Right hindlimb (tissue), 1 donor: ENCODE measurements around the gene EZH1.
"Not testable (repeated sequence)": the region's sequence is repeated elsewhere in the genome, so short reads cannot be mapped to it uniquely, and the experiment has no call there.

ENCODE experiments used
- DNase-seq: peaks from one replicate; pipeline ENCODE4 v3.0.0-alpha.2; 2018

EZH1 gene

DNA sequence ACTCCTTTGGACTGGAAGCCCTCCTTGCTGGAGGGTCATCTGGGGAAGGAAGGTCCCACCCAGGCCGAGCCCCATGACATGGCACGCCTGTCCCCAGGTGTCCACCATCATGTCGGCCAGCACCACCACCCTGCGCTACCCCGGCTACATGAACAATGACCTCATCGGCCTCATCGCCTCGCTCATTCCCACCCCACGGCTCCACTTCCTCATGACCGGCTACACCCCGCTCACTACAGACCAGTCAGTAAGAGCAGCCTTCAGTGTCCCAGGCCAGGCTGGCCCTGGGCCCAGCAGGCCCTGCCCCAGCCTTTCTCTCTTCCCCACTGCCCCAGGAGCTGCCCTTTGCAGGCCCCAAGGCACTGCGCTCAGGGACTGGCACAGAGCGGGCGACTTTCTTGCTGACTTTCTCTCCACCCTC, 79.2 kb downstream of the EZH1 start:
- no peak for DNase-seq

DNA sequence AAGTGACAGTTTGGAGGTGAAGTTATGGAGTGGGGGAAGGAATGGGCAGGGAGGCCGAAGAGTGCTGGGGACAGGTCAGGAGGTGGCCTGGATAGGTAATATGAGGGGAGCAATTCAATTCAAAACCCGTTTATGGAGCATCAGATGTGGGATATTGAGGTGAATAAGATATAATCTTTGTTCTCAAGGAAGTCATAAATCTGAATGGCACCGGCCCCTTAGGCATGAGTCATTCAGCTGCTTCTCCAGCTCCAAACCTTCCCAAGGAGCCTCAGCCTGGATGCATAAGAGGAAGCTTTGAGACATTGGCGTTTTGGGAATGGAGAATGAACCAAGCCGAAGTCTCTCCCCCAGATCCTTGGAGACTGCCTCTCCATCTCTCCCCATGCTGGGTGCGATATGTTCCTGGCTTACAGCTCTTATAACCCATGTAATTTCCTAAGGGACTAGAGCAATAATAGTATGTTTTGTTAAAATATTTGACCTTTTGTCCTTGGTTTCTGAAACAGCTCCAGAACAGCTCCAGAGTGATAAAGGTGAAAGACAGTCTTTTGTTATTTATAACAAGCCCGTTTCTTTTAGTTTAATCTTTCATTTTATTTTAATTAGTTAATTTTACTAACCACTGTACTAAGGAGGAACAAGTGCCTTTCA, 84.0 kb downstream of the EZH1 start:
- DNase-seq = no peak

DNA sequence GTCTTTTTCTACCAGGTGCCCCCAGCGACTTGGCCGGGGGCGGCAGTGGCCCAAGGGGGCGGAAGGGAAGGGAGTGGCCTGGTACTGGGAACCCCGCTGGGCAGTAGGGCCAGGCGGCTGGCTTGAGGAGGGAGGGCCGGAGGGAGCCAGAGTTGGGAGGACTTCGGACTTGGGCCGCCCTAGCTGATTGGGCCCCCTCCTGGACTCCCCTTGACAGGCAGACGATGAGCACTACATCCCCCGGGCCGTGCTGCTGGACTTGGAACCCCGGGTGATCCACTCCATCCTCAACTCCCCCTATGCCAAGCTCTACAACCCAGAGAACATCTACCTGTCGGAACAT, 84.9 kb downstream of the EZH1 start:
- not testable (repeated sequence) for DNase-seq

- peak; percentile 95 for DNase-seq
Measured at GRCh38 chr17:42659079-42659931, 85.5 kb downstream of the EZH1 start, which contains the start of gene TUBG2. Gene TUBG2 (plus strand): TSS chr17:42659284. CDS start chr17:42659504, 220 bp downstream.

DNA sequence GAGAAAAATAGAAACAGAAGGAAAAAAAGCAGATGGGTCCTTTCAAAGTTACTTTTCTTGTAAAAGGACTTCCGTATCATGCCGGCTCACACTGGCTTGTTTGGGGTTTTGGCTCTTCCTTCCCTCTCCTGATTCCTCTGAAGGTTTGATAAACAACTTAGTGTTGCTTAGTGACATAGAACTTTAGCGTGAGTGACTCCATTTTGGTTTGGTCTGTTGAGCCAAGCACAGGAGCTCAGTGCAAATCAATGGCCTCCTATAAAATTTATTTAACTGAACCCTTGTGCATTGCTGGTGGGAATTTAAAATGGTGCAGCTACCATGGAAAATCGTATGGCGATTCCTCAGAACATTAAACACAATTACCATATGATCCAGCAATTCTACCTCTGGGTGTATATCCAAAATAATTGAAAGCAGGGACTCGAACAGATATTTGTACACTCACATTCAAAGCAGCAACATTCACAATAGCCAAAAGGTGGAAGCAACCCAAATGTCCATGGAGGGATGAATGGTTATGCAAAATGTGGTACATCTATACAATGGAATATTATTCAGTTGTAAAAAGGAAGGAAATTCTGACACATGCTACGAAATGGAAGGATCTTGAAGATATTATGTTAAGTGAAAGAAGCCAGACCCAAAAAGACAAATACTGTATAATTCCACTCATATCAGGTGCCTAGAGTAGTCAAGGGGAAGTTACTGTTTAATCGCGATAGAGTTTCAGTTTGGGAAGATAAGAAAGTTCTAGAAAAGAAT, 86.8 kb downstream of the EZH1 start:
- no peak for DNase-seq

GRCh38 chr17:42655528-42655927, 89.3 kb downstream of the EZH1 start:
- DNase-seq = no peak

GRCh38 chr17:42653179-42654124, 91.4 kb downstream of the EZH1 start:
- DNase-seq = peak; percentile 83

- no peak for DNase-seq
Measured at GRCh38 chr17:42651392-42651791, 93.4 kb downstream of the EZH1 start.
